GM12874 (cell line): ENCODE data around the gene GAPVD1.

Source experiments
- TF ChIP-seq, protein P1 (sequence below): IDR thresholded peaks from 2 replicates; pipeline ENCODE4 v1.5.1; 2011; ENCODE audit warnings: low read depth, mild to moderate bottlenecking, control low read depth, low read length, moderate library complexity; ENCODE audit not compliant: insufficient read depth

The GAPVD1 gene

DNA sequence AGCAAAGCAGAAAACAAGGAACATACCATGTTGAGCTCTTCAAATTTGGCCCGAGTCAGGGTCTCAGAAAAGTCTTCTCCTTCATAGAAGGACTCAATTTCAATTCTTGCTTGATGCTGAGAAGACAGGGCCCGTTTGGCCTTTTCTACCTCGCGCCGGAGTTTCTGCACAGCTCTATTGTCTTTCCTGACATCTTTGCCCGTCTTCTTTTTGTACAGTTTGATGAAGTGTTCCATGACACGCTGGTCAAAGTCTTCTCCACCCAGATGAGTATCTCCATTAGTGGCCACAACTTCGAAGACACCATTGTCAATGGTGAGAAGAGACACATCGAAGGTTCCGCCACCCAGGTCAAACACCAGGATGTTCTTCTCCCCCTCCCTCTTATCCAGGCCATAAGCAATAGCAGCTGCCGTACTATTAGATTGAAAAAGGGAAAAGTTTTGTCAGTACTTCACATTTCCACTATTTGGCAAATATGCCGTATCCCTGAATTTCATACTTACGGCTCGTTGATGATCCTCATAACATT is 22.6 kb upstream of the GAPVD1 start:
- TF ChIP-seq, protein P1, sequence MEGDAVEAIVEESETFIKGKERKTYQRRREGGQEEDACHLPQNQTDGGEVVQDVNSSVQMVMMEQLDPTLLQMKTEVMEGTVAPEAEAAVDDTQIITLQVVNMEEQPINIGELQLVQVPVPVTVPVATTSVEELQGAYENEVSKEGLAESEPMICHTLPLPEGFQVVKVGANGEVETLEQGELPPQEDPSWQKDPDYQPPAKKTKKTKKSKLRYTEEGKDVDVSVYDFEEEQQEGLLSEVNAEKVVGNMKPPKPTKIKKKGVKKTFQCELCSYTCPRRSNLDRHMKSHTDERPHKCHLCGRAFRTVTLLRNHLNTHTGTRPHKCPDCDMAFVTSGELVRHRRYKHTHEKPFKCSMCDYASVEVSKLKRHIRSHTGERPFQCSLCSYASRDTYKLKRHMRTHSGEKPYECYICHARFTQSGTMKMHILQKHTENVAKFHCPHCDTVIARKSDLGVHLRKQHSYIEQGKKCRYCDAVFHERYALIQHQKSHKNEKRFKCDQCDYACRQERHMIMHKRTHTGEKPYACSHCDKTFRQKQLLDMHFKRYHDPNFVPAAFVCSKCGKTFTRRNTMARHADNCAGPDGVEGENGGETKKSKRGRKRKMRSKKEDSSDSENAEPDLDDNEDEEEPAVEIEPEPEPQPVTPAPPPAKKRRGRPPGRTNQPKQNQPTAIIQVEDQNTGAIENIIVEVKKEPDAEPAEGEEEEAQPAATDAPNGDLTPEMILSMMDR = no peak

DNA sequence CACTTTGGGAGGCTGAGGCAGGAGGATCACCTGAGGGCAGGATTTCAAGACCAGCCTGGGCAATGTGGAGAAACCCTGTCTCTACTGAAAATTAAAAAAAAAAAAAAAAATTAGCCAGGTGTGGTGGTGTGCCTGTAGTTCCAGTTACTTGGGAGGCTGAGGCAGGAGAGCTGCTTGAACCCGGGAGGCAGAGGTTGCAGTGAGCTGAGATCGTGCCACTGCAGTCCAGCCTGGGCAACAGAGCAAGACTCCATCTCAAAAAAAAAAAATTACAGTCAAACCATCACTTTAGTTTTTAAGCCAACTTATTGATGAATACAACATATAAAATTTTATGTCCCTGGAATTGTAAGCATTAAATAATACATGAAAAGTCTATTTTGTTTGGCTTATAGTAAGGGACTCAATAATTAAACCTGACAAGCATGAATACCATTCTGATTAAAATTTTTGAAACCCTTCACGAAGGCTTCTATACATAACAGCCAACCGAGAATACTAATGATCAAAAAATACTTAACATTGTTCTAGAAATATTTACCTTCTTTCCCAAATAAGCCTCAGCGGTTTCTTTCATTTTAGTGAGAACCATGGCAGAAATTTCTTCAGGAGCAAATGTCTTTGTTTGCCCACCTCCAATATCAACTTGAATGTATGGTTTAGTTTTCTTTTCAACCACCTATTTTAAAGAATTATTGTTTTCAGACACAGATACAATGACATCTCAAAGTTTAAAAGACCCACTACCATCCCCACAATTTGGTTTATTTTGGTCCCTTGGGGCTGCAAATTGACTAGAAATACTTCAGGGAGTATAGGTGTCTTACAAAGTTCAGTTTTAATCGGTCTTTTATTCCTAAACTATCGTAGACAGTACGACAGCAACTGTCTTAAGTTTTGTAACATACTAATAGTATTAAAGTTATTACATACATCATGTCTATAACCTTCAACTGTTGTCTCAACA is 21.7 kb upstream of the GAPVD1 start:
- TF ChIP-seq, protein P1 = no peak

DNA sequence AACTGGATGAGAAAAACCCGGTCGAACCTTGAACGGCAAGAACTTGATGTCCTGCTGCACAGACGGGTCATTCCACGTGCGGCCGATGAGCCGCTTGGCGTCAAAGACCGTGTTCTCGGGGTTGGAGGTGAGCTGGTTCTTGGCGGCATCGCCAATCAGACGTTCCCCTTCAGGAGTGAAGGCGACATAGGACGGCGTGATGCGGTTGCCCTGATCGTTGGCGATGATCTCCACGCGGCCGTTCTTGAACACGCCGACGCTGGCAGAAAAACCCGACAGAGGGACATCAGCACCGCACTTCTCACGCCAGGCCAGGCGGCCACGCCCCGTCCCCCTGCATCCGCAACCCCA is 21.0 kb upstream of the GAPVD1 start:
- TF ChIP-seq, protein P1 = no peak

DNA sequence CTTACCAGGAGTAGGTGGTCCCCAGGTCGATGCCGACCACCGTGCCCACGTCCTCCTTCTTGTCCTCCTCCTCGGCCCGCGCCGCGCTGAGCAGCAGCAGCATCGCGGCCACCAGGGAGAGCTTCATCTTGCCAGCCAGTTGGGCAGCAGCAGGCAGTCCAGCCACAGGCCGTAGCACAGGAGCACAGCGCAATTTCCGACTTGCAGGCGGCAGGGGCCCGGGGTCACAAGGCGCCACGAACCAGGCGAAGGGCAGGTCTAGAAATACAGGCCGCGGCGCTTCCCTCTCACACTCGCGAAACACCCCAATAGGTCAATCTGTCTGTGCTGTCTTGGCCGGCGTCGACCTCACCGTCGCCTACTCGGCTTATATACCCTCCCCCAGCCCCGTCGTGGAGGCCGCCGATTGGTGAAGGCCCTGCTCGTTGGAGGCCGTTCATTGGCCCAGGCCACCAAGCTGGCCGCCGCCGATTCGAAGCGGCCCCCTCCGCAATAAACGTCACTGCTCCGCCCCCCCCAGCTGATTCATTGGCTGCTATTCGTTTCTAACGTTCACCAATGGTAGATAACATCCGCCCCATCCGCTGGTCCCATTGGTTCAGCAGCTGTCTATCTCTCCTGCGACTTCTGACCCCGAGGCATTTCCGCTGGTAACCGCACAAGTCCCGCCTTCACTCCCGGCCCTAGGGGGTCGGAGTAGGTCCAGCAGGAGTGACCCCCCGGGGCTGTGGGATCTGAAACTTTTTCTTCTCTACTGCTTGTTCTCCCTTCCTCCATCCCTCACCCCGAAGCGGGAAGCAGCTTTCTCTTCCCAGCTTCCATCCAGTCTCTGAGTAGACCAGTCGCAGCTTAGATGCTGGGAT is 20.4 kb upstream of the GAPVD1 start, which contains the start of gene HSPA5:
TSS of gene HSPA5 (minus strand) at position 344 of the 863 bp plus-strand sequence. CDS start at position 127, 217 bp downstream.
- TF ChIP-seq, protein P1 = no peak

DNA sequence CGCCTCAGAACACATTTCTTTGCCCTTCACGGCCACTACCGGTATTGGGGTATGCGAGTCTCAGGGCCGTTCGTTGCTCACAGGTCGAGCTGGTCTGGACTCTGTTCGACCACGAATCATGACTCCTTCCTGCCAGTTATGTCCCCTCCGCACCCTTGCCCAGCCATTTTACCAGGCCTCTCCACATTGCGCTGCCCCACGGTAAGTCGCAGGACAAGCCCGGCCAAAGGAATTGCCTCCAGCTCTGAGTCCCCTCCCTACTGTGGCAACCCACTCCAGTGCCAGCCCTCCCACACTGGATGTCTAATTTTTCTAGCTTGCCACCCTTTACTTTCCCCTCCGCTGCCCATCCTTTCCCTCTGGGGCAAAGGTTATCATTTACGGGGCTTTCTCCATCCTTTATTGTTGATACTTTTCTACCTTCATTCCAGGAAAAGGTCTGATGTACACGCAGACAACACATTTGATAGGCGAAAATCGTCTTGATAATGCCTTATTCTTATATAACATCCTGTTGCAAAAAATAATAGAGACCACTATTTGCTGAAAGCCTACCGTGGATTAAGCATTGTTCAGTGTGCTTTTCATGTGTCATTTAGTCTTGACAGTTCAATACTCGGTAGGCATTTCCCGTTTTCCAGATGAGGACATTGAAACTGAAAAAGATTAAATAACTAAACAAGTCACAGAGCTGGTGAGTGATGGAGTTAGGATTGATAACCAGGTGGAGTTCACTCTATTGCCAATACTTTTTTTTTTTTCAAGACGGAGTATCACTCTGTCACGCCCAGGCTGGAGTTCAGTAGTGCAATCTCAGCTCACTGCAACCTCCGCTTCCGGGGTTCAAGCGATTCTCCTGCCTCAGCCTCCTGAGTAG is 19.5 kb upstream of the GAPVD1 start:
- TF ChIP-seq, protein P1 = no peak

DNA sequence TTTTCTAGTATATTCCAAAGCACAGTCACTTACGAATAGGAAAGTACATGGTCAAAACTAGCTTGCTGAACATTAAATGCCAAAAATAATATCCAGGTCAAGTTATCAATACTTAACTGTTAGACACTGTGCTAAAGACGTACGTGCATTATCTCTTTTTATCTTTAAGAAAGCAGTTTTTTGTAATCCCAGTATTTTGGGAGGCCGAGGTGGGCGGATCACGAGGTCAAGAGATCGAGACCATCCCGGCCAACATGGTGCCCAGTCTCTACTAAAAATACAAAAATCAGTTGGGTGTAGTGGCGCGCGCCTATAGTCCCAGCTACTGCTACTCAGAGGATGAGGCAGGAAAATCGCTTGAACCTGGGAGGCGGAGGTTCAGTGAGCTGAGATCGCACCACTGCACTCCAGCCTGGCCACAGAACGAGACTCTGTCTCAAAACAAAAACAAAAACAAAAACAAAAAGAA is 17.8 kb upstream of the GAPVD1 start:
- TF ChIP-seq, protein P1 = no peak
